ENCODE measurements around the gene CEP128. TPM values are rescaled to one million over a fixed set of nuclear protein-coding genes. Genes with fewer than 3 reads are reported as not detected.
A peak's percentile ranks its signal among the peaks of the same experiment; 100 is the strongest.

Gene CEP128
- polyA plus RNA-seq, 6 donors from 2014 or later, result 1.5 to 5.1 (median 2.7) TPM

- Mint-ChIP-seq H3K9me3 (no peaks in the 10 kb centered on the region), H3K4me3 (no peak overlapping the region), H3K27ac (no peak overlapping the region), H3K4me1 (no peaks in the 10 kb centered on the region), H3K27me3 (no peaks in the 10 kb centered on the region), H3K36me3 (no peaks in the 10 kb centered on the region)
- ATAC-seq (ENCODE audit: low read depth in 2 of 2) (no peak), DNase-seq (no peak)
Observed at GRCh38 chr14:80847070-80847469, 94.5 kb downstream of the CEP128 start.

DNA sequence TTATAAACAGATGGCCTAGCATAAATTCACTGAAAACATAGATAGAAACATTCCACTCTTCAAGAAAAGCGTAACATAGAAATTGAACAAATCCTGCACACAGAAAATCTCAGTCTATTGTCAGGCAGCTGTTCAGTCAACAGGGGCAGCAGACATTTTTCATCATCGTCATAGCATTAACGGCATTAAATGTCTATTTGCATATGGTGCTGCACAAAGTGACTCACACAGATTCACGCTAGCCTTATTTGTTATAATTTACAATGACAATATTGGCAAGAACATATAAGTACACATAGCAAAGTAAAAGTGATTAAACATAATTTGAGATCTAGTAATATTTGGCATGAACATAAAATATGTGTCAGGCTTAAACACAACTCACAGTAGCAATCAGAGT, 95.7 kb downstream of the CEP128 start:
- no peak overlapping the region for H3K27ac Mint-ChIP-seq
- DNase-seq (no peak), ATAC-seq (ENCODE audit: low read depth in 2 of 2) (no peak)
- no peaks in the 10 kb centered on the region for H3K36me3 Mint-ChIP-seq
- H3K27me3 Mint-ChIP-seq, result no peaks in the 10 kb centered on the region
- no peaks in the 10 kb centered on the region for H3K4me1 Mint-ChIP-seq
- no peaks in the 10 kb centered on the region for H3K9me3 Mint-ChIP-seq
- H3K4me3 Mint-ChIP-seq, result no peak overlapping the region

- Mint-ChIP-seq H3K9me3 (no peaks in the 10 kb centered on the region), H3K4me1 (no peaks in the 10 kb centered on the region), H3K27me3 (no peaks in the 10 kb centered on the region), H3K36me3 (no peaks in the 10 kb centered on the region), H3K4me3 (no peak overlapping the region), H3K27ac (no peak overlapping the region)
- DNase-seq (no peak), ATAC-seq (ENCODE audit: low read depth in 2 of 2) (no peak)
Observed at GRCh38 chr14:80844872-80845271, 96.7 kb downstream of the CEP128 start.

GRCh38 chr14:80839743-80840142, 101.8 kb downstream of the CEP128 start:
- H3K36me3 Mint-ChIP-seq, result no peaks in the 10 kb centered on the region
- no peak overlapping the region for H3K27ac Mint-ChIP-seq
- H3K27me3 Mint-ChIP-seq, result no peaks in the 10 kb centered on the region
- H3K4me3 Mint-ChIP-seq, result no peak overlapping the region
- DNase-seq (no peak), ATAC-seq (ENCODE audit: low read depth in 2 of 2) (no peak)
- H3K4me1 Mint-ChIP-seq, result no peaks in the 10 kb centered on the region
- no peaks in the 10 kb centered on the region for H3K9me3 Mint-ChIP-seq

DNA sequence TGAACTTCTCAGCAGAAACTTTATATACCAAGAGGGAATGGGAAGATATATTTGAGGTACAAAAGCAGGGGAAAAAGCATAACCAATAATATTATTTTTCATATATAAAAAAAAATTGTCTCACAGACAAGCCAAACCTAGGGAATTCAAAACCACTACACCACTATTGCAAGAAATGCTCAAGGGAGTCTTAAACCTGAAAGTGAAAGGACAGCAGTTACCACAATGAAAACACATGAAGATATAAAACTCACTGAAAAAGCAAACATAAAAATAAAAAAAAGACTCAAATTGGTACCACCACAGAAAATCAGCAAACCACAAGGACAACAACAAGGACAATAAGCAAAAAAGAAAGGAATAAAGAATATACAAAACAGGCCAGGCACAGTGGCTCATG, 131.9 kb downstream of the CEP128 start:
- peaks cover 9 to 15% of the 10 kb centered on the region in 2 donors for H3K36me3 Mint-ChIP-seq
- no peak overlapping the region for H3K4me3 Mint-ChIP-seq
- ATAC-seq (ENCODE audit: low read depth in 2 of 2) (no peak), DNase-seq (no peak)
- H3K4me1 Mint-ChIP-seq, result no peaks in the 10 kb centered on the region
- H3K27ac Mint-ChIP-seq, result no peak overlapping the region
- H3K9me3 Mint-ChIP-seq, result peaks cover 14 to 38% (median 23%) of the 10 kb centered on the region in 7 donors
- H3K27me3 Mint-ChIP-seq, result no peaks in the 10 kb centered on the region

DNA sequence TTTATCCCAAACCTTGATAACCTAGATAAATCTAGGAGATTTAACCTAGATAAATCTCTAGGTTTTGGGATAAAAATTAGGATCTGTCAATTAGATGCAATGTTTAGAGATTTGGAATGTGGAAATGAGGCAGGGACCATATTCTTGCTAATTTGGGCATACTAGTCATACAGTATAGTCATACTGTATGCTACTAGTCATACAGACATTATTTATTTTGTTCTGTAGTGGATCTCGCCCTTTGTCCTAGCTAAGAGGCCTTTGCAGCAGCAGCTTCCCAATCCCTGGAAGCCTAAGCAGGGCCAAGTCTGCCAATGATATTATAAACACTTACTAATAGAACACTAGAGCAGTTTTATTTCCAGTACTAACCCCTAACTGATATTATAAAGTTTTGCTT, 136.4 kb downstream of the CEP128 start:
- peaks cover 16 to 38% (median 22%) of the 10 kb centered on the region in 7 donors for H3K9me3 Mint-ChIP-seq
- no peak overlapping the region for H3K4me3 Mint-ChIP-seq
- no peak overlapping the region for H3K27ac Mint-ChIP-seq
- peaks cover 24 to 25% of the 10 kb centered on the region in 2 donors for H3K36me3 Mint-ChIP-seq
- ATAC-seq (ENCODE audit: low read depth in 2 of 2) (no peak), DNase-seq (no peak)
- H3K4me1 Mint-ChIP-seq, result peaks cover 0 to 6% (median 4%) of the 10 kb centered on the region in 3 donors
- no peaks in the 10 kb centered on the region for H3K27me3 Mint-ChIP-seq

- Mint-ChIP-seq H3K9me3 (peaks cover 9 to 24% (median 17%) of the 10 kb centered on the region in 7 donors), H3K27me3 (no peaks in the 10 kb centered on the region), H3K4me1 (peaks cover 0 to 6% (median 4%) of the 10 kb centered on the region in 3 donors), H3K36me3 (peaks cover 13 to 18% of the 10 kb centered on the region in 2 donors), H3K4me3 (no peak overlapping the region), H3K27ac (no peak overlapping the region)
- no peak for ATAC-seq (ENCODE audit: low read depth in 2 of 2)
- no peak for DNase-seq
Observed at GRCh38 chr14:80798878-80799277, 142.7 kb downstream of the CEP128 start.

- H3K36me3 Mint-ChIP-seq, result peaks cover 13 to 18% of the 10 kb centered on the region in 2 donors
- H3K27ac Mint-ChIP-seq, result no peak overlapping the region
- H3K9me3 Mint-ChIP-seq, result peaks cover 9 to 24% (median 17%) of the 10 kb centered on the region in 7 donors
- H3K4me3 Mint-ChIP-seq, result no peak overlapping the region
- H3K27me3 Mint-ChIP-seq, result no peaks in the 10 kb centered on the region
- ATAC-seq (ENCODE audit: low read depth in 2 of 2) (no peak), DNase-seq (no peak)
- H3K4me1 Mint-ChIP-seq, result peaks cover 0 to 6% (median 4%) of the 10 kb centered on the region in 3 donors
Observed at GRCh38 chr14:80798211-80798610, 143.3 kb downstream of the CEP128 start.

DNA sequence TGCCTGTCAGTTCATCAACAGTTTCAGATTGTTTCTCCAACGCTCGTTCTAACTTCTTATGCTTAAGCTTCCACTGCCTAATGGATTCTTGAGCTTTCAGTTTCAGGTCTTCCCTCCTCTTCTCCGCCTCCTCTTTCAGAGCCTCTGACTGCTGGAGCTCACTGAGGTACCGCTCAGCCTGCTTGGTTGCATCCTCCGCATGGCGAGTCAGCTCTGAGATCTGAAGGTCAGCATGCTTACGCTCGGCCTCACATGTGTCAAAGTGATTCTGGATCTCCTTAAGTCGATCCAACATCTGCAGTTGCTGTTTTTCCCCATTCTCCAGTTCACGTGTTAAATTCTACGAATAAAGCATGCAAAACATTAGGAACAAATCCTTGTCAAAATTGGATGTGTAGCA, 148.8 kb downstream of the CEP128 start:
- peak overlapping the region in 1 of 8 donors; percentile 55 for H3K4me3 Mint-ChIP-seq

GRCh38 chr14:80787876-80788275, 153.7 kb downstream of the CEP128 start:
- no peaks in the 10 kb centered on the region for H3K27me3 Mint-ChIP-seq
- H3K4me1 Mint-ChIP-seq, result no peaks in the 10 kb centered on the region
- DNase-seq, result no peak
- H3K4me3 Mint-ChIP-seq, result no peak overlapping the region
- ATAC-seq (ENCODE audit: low read depth in 2 of 2), result no peak
- H3K36me3 Mint-ChIP-seq, result peaks cover 7% of the 10 kb centered on the region in 2 donors
- H3K27ac Mint-ChIP-seq, result no peak overlapping the region
- no peaks in the 10 kb centered on the region for H3K9me3 Mint-ChIP-seq

More for the DNA sequence above, 148.8 kb downstream of the CEP128 start:
- Mint-ChIP-seq H3K4me1 (no peaks in the 10 kb centered on the region), H3K9me3 (peaks cover 0 to 5% (median 0%) of the 10 kb centered on the region in 7 donors), H3K27ac (no peak overlapping the region), H3K36me3 (peaks cover 0 to 5% of the 10 kb centered on the region in 2 donors), H3K27me3 (no peaks in the 10 kb centered on the region)
- DNase-seq, result no peak
- no peak for ATAC-seq (ENCODE audit: low read depth in 2 of 2)

- Mint-ChIP-seq H3K27me3 (no peaks in the 10 kb centered on the region), H3K36me3 (peaks cover 4 to 7% of the 10 kb centered on the region in 2 donors)
- DNase-seq, result no peak
Observed at GRCh38 chr14:80784820-80785219, 156.7 kb downstream of the CEP128 start.

GRCh38 chr14:80781972-80782367, 159.6 kb downstream of the CEP128 start:
- no peaks in the 10 kb centered on the region for H3K4me1 Mint-ChIP-seq

More at GRCh38 chr14:80784820-80785219, 156.7 kb downstream of the CEP128 start:
- no peak overlapping the region for H3K27ac Mint-ChIP-seq
- H3K4me1 Mint-ChIP-seq, result no peaks in the 10 kb centered on the region
- ATAC-seq (ENCODE audit: low read depth in 2 of 2), result no peak
- H3K4me3 Mint-ChIP-seq, result no peak overlapping the region
- H3K9me3 Mint-ChIP-seq, result no peaks in the 10 kb centered on the region

DNA sequence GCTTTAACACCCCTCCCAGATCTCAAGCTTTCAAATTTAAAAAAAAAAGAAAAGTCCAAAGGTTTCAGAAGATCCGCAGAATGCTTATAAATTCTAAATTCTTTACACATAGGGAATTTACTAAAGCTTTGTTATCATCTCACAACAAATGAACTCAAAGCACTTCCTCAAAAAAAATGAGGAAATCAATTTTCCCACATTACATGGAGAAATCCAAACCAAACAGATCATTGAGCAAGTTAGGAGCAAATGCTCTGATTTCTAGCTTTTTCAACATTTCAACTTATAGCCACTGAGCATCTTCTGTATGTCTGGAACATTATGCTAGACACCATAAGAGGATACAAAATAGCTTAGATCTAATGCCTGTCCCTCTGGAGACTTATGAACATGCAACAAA, 161.0 kb downstream of the CEP128 start:
- H3K4me1 Mint-ChIP-seq, result no peaks in the 10 kb centered on the region

More at GRCh38 chr14:80781972-80782367, 159.6 kb downstream of the CEP128 start:
- Mint-ChIP-seq H3K4me3 (no peak overlapping the region), H3K27ac (no peak overlapping the region), H3K9me3 (no peaks in the 10 kb centered on the region), H3K27me3 (no peaks in the 10 kb centered on the region), H3K36me3 (peaks cover 4 to 7% of the 10 kb centered on the region in 2 donors)
- ATAC-seq (ENCODE audit: low read depth in 2 of 2) (no peak), DNase-seq (no peak)

GRCh38 chr14:80776657-80777056, 164.9 kb downstream of the CEP128 start:
- Mint-ChIP-seq H3K36me3 (no peaks in the 10 kb centered on the region), H3K27ac (no peak overlapping the region), H3K4me3 (no peak overlapping the region), H3K27me3 (no peaks in the 10 kb centered on the region), H3K4me1 (no peaks in the 10 kb centered on the region), H3K9me3 (peaks cover 0 to 4% (median 0%) of the 10 kb centered on the region in 7 donors)
- ATAC-seq (ENCODE audit: low read depth in 2 of 2) (no peak), DNase-seq (no peak)

More for the DNA sequence above, 161.0 kb downstream of the CEP128 start:
- Mint-ChIP-seq H3K36me3 (peaks cover 4 to 7% of the 10 kb centered on the region in 2 donors), H3K4me3 (no peak overlapping the region), H3K9me3 (no peaks in the 10 kb centered on the region), H3K27ac (no peak overlapping the region), H3K27me3 (no peaks in the 10 kb centered on the region)
- ATAC-seq (ENCODE audit: low read depth in 2 of 2), result no peak
- no peak for DNase-seq

- H3K27ac Mint-ChIP-seq, result no peak overlapping the region
- H3K4me3 Mint-ChIP-seq, result no peak overlapping the region
- no peak for ATAC-seq (ENCODE audit: low read depth in 2 of 2)
Observed at GRCh38 chr14:80776186-80776585, 165.4 kb downstream of the CEP128 start.

More at GRCh38 chr14:80776186-80776585, 165.4 kb downstream of the CEP128 start:
- Mint-ChIP-seq H3K36me3 (no peaks in the 10 kb centered on the region), H3K27me3 (no peaks in the 10 kb centered on the region), H3K4me1 (no peaks in the 10 kb centered on the region), H3K9me3 (peaks cover 0 to 4% (median 0%) of the 10 kb centered on the region in 7 donors)
- DNase-seq, result no peak
